K562 (cell line): ENCODE results near the gene TP53BP1. TPM values are rescaled to one million over a fixed set of nuclear protein-coding genes. Genes with fewer than 3 reads are reported as not detected.

Experiments
- ATAC-seq: fragments of 200-7000 bp; cut with Tn5 transposase; 3 replicates; pipeline ENCODE4 v1.9.1; 2020; ENCODE audit warnings: moderate library complexity
- BruUV-seq: library from RNA; stranded (reverse); fragments of 400-500 nt; replicated peaks from 2 replicates; lab custom pipeline; 2021; lab: Mats Ljungman, UMichigan
- CTCF ChIA-PET: fragments of 300-600 bp; formaldehyde crosslinking; extraction: SDS; loops from one replicate; lab custom pipeline; 2021; ENCODE audit warnings: low intra/inter-chr PET ratio; lab: Yijun Ruan, JAX
- POLR2A ChIA-PET: fragments of 300-600, 350-650 bp; sonication (Branson Sonifier 250); formaldehyde crosslinking; extraction: SDS; loops from one replicate; lab custom pipeline; 2021; ENCODE audit warnings: antibody characterized with exemption, inconsistent platforms; lab: Yijun Ruan, JAX
- DNase-seq, 4 experiments: peaks; one replicate each; pipeline versions ENCODE4 v3.0.0 to v3.0.0-alpha.2; 2011 to 2018; ENCODE audit warnings: low spot score in 3 of 4, mixed read lengths in 3 of 4; ENCODE audit errors: extremely low read depth in 1 of 4
- FAIRE-seq: peaks from 2 replicates; lab custom pipeline; 2011; peaks lifted over from hg19 to GRCh38; lab: Jason Lieb, UNC
- H2AFZ ChIP-seq: 2 replicates; pipeline ENCODE4 v1.6.0; 2011; ENCODE audit warnings: low read depth, low read length, control low read depth, inconsistent platforms
- H3K27ac ChIP-seq: fragments of 200-600 bp; 3 replicates; pipeline ENCODE4 v1.8.0; 2011; ENCODE audit warnings: low read depth, mild to moderate bottlenecking, control low read depth, inconsistent platforms, low read length, moderate library complexity, mixed read lengths; ENCODE audit errors: extremely low read depth
- H3K27me3 ChIP-seq, 2 experiments: fragments of 300-600 bp in 1 of 2; 2 replicates in 1 of 2; 3 replicates in 1 of 2; pipeline versions ENCODE4 v1.6.0 to v1.8.0; 2011; ENCODE audit warnings: inconsistent platforms in 2 of 2, low read length in 2 of 2, mild to moderate bottlenecking in 1 of 2, mixed read lengths in 1 of 2, moderate library complexity in 1 of 2; ENCODE audit not compliant: control insufficient read depth in 2 of 2, insufficient read depth in 2 of 2
- H3K36me3 ChIP-seq: fragments of 300-600 bp; 3 replicates; pipeline ENCODE4 v1.8.0; 2011; ENCODE audit warnings: mild to moderate bottlenecking, low read length, inconsistent platforms; ENCODE audit not compliant: control insufficient read depth, insufficient read depth
- H3K4me1 ChIP-seq, 2 experiments: fragments of 200-600 bp in 1 of 2; replicated peaks in 1 of 2; 2 replicates in 1 of 2; 3 replicates in 1 of 2; pipeline versions ENCODE4 v1.5.1 to v1.8.0; 2011; ENCODE audit warnings: inconsistent platforms in 2 of 2, low read length in 2 of 2, mild to moderate bottlenecking in 1 of 2, mixed read lengths in 1 of 2, moderate library complexity in 1 of 2; ENCODE audit not compliant: control insufficient read depth in 2 of 2, insufficient read depth in 2 of 2
- H3K4me2 ChIP-seq: 2 replicates; pipeline ENCODE4 v1.6.1; 2011; ENCODE audit warnings: low read length, control low read depth, inconsistent platforms, mixed read lengths; ENCODE audit not compliant: insufficient read depth
- H3K4me3 ChIP-seq: fragments of 200-600 bp; sonication (generic), shearing (Covaris generic); 2 replicates; pipeline ENCODE4 v1.5.1; 2016; ENCODE audit warnings: control low read depth, inconsistent platforms
- H3K79me2 ChIP-seq: fragments of 200-600 bp; 3 replicates; pipeline ENCODE4 v1.8.0; 2011; ENCODE audit warnings: low read length, inconsistent platforms; ENCODE audit not compliant: control insufficient read depth, insufficient read depth
- H3K9ac ChIP-seq, 2 experiments: 2 replicates each; pipeline versions ENCODE4 v1.6.0 to v1.6.1; 2011; ENCODE audit warnings: low read depth in 2 of 2, low read length in 2 of 2, control low read depth in 1 of 2, inconsistent platforms in 1 of 2, mild to moderate bottlenecking in 1 of 2, mixed read lengths in 1 of 2; ENCODE audit not compliant: insufficient read depth in 1 of 2
- H3K9me1 ChIP-seq: one replicate; pipeline ENCODE4 v1.6.0; 2011; ENCODE audit warnings: inconsistent platforms, mild to moderate bottlenecking, low read length, moderate library complexity; ENCODE audit not compliant: control insufficient read depth, insufficient read depth
- H3K9me3 ChIP-seq: replicated peaks from 2 replicates; pipeline ENCODE4 v1.5.1; 2011; ENCODE audit warnings: low read depth, low read length, inconsistent platforms; ENCODE audit not compliant: control insufficient read depth, insufficient read depth
- H4K20me1 ChIP-seq: replicated peaks from 2 replicates; pipeline ENCODE4 v1.6.1; 2011; ENCODE audit warnings: low read length, inconsistent platforms, mixed read lengths; ENCODE audit not compliant: control insufficient read depth, insufficient read depth
- ARNT ChIP-seq, 2 experiments: fragments of 450-650 bp; IDR thresholded peaks; 2 replicates each; pipeline ENCODE4 v1.6.1; 2016; ENCODE audit warnings: mild to moderate bottlenecking in 1 of 2
- ATF7 ChIP-seq: fragments of 450-650 bp; IDR thresholded peaks from 2 replicates; pipeline ENCODE4 v1.7.1; 2014; ENCODE audit warnings: mild to moderate bottlenecking, moderate library complexity
- CBFA2T3 ChIP-seq: fragments of 450-650 bp; IDR thresholded peaks from 2 replicates; pipeline ENCODE4 v1.6.1; 2017
- CBX1 ChIP-seq: sonication (generic); IDR thresholded peaks from 2 replicates; pipeline ENCODE4 v1.6.1; 2016; ENCODE audit warnings: antibody characterized with exemption, low read depth, mild to moderate bottlenecking
- E2F6 ChIP-seq, 2 experiments: IDR thresholded peaks; 2 replicates each; pipeline ENCODE4 v1.6.1; 2011; ENCODE audit warnings: borderline replicate concordance in 1 of 2, control low read depth in 1 of 2, low read depth in 1 of 2, low read length in 1 of 2, mild to moderate bottlenecking in 1 of 2, mixed read lengths in 1 of 2, moderate library complexity in 1 of 2; ENCODE audit not compliant: insufficient read depth in 1 of 2, insufficient read length in 1 of 2, poor library complexity in 1 of 2, severe bottlenecking in 1 of 2; ENCODE audit errors: extremely low read depth in 1 of 2
- PKNOX1 ChIP-seq: fragments of 450-650 bp; IDR thresholded peaks from 2 replicates; pipeline ENCODE4 v1.6.1; 2016
- PTBP1 ChIP-seq: fragments of 200-400 bp; formaldehyde crosslinking; IDR thresholded peaks from 2 replicates; pipeline ENCODE4 v1.6.1; 2017; ENCODE audit warnings: low read depth, low read length
- SREBF1 ChIP-seq: fragments of 150-350 bp; IDR thresholded peaks from 2 replicates; pipeline ENCODE4 v1.6.1; 2014; ENCODE audit warnings: antibody characterized with exemption, low read depth, low read length, borderline replicate concordance
- TSC22D4 ChIP-seq: fragments of 450-650 bp; IDR thresholded peaks from 2 replicates; pipeline ENCODE4 v1.6.1; 2016; ENCODE audit warnings: missing genetic modification characterization, missing biosample characterization, control low read depth
- ZNF232 ChIP-seq: sonication (generic); formaldehyde crosslinking; IDR thresholded peaks from 2 replicates; pipeline ENCODE4 v1.8.0; 2022; ENCODE audit warnings: mild to moderate bottlenecking, missing genetic modification reagents
- ZNF354B ChIP-seq: fragments of 250-450 bp; sonication (Bioruptor Pico); IDR thresholded peaks from 2 replicates; pipeline ENCODE4 v1.4.0; 2020
- ZNF511 ChIP-seq: sonication (generic); formaldehyde crosslinking; IDR thresholded peaks from 2 replicates; pipeline ENCODE4 v1.8.0; 2022; ENCODE audit warnings: mild to moderate bottlenecking, missing genetic modification reagents
- WGBS: fragments of 100-300 bp; shearing (Covaris generic); methylation state at CpG from one replicate; pipeline ENCODE4 v1.1.6; 2016; ENCODE audit warnings: low coverage, mixed read lengths; ENCODE audit not compliant: insufficient coverage; ENCODE audit errors: missing lambda C conversion rate; 5-methylcytosine and 5-hydroxymethylcytosine counted together
- in situ Hi-C: fragments of 300-500 bp; cut with MboI; formaldehyde crosslinking; loops from 4 replicates; pipeline ENCODE4 v1.15.0; 2018; ENCODE audit warnings: inconsistent platforms, mixed read lengths
- intact Hi-C: fragments of 100-400 bp; cut with micrococcal nuclease; formaldehyde crosslinking; loops from 2 replicates; pipeline ENCODE4 v1.14.2; 2022
- polyA plus RNA-seq, 8 experiments: library from polyadenylated mRNA; depleted of rRNA in 4 of 8; stranded (reverse) in 5 of 8; unstranded in 3 of 8; fragments of >200 nt; fragmentation: Nextera tagmentation in 2 of 8; fragmentation: Illumina TruSeq in 1 of 8; extraction: Ambion mirVana in 2 of 8; extraction: Trizol in 1 of 8; gene quantifications; 2 replicates each; pipeline versions ENCODE4 v1.2.1 to v1.2.3, GENCODE V29; 2011 to 2014; ENCODE audit warnings: inconsistent platforms in 1 of 8, missing spikeins in 1 of 8
- total RNA-seq, 7 experiments: library from RNA; depleted of rRNA in 6 of 7; stranded (reverse); fragments of >200 nt in 6 of 7; fragmentation: Illumina TruSeq in 2 of 7; extraction: Trizol in 2 of 7; gene quantifications; 2 replicates each; pipeline versions ENCODE4 v1.2.1 to v1.2.3, GENCODE V29; 2011 to 2021; ENCODE audit warnings: low replicate concordance in 1 of 7

Gene TP53BP1
- total and polyA plus RNA-seq, 9 of the 15 experiments (the other 6 are each of a cell fraction or from before 2014, with no cell fraction given) = 5.7 to 63.3 (median 30.9) TPM

GRCh38 chr15:43412096-43412495, 80.9 kb downstream of the TP53BP1 start:
- FAIRE-seq (peak; percentile 35), ATAC-seq (no peak)
- peaks cover 85% of the 10 kb centered on the region for H3K36me3 ChIP-seq
- no peak overlapping the region for H2AFZ ChIP-seq
- no peaks in the 10 kb centered on the region for H3K27me3 ChIP-seq
- no peaks in the 10 kb centered on the region for H3K9me3 ChIP-seq
- TF ChIP-seq PTBP1 (no peak), PKNOX1 (0 out of 2 replicates have a peak, but pooled peaks have one; percentile 8)
- TF ChIP-seq, all 486 proteins: peak for 1
- Histone ChIP-seq H3K79me2 (no peaks in the 10 kb centered on the region), H3K4me1 (peaks cover 0 to 26% of the 10 kb centered on the region in 2 experiments; a peak in 2 of 5 replicates), H4K20me1 (no peaks in the 10 kb centered on the region), H3K4me3 (no peak overlapping the region), H3K9ac (no peak overlapping the region), H3K9me1 (no peaks in the 10 kb centered on the region), H3K27ac (no peak overlapping the region), H3K4me2 (no peak overlapping the region)
- DNase-seq = no peak
- in situ Hi-C loops = no loop called here
- intact Hi-C loops = no loop called here
- BruUV-seq = no TSS peak
- ChIA-PET CTCF (no interaction called here), POLR2A (interaction anchor here (0.5 to 1.5 kb wide), 2 partner anchors 9 to 381 kb away, joined by 3 read pairs; no protein-coding TSS in a partner anchor)
- WGBS = 64% methylated on average over 1 of the region's 1 CpG

GRCh38 chr15:43410572-43411214, 82.3 kb downstream of the TP53BP1 start:
- Histone ChIP-seq H3K4me2 (peak overlapping the region; percentile 34; the same call in 1 of the 2 replicates), H3K9me1 (no peaks in the 10 kb centered on the region), H2AFZ (no peak overlapping the region), H3K79me2 (no peaks in the 10 kb centered on the region), H3K27ac (peak overlapping the region; percentile 61), H3K4me3 (no peak overlapping the region), H3K9me3 (no peaks in the 10 kb centered on the region), H4K20me1 (no peaks in the 10 kb centered on the region), H3K9ac (peak overlapping the region in 1 of 2 experiments; percentile 4; a peak in 2 of 4 replicates), H3K27me3 (no peaks in the 10 kb centered on the region), H3K36me3 (peaks cover 86% of the 10 kb centered on the region), H3K4me1 (peaks cover 0 to 26% of the 10 kb centered on the region in 2 experiments; a peak in 2 of 5 replicates)
- DNase-seq (peak; percentile 51 to 72 (median 65)), FAIRE-seq (peak; percentile 92), ATAC-seq (peak; percentile 91)
- BruUV-seq = no TSS peak
- CTCF ChIA-PET = no interaction called here
- POLR2A ChIA-PET = interaction anchor here (0.6 to 1.4 kb wide), 7 partner anchors 8 to 37 kb away, joined by 3 to 6 read pairs (median 4); no protein-coding TSS in a partner anchor
- in situ Hi-C loops (no loop called here), intact Hi-C loops (no loop called here)
- WGBS = 7% methylated on average over 5 of the region's 5 CpGs
- no peak for TF ChIP-seq TSC22D4 (tag)
- peak; percentile 38; the same call in 1 of the 2 replicates for TF ChIP-seq ATF7
- TF ChIP-seq ARNT (IDR thresholded peaks at IDR 0.05) = peak in 1 of 2 experiments; percentile 36; a peak in 1 of 4 replicates
- TF ChIP-seq CBX1 = no peak
- peak in 1 of 2 experiments; percentile 24 for TF ChIP-seq E2F6 (IDR thresholded peaks at IDR 0.05; ENCODE audit: borderline replicate concordance in 1 of 2, extremely low read depth in 1 of 2, insufficient read depth in 1 of 2, insufficient read length in 1 of 2, low read depth in 1 of 2, low read length in 1 of 2, poor library complexity in 1 of 2, severe bottlenecking in 1 of 2)
- peak; percentile 54 for TF ChIP-seq CBFA2T3
- TF ChIP-seq ZNF511 = no peak
- TF ChIP-seq ZNF354B (CRISPR knock-in tag) = no peak
- no peak for TF ChIP-seq SREBF1
- TF ChIP-seq ZNF232 (CRISPR knock-in tag) = no peak
